Esophagus squamous epithelium (tissue), 4 donors: ENCODE measurements around the gene CCDC146.

Experiments used
- CTCF ChIP-seq, 6 experiments: fragments of 450-650 bp in 4 of 6; fragments of 200-600 bp in 2 of 6; sonication (generic) in 2 of 6; IDR thresholded peaks; one replicate each; pipeline ENCODE4 v1.5.1; 2016 to 2019; ENCODE audit warnings: antibody characterized with exemption in 6 of 6, mild to moderate bottlenecking in 4 of 6, moderate library complexity in 4 of 6
- POLR2A ChIP-seq, 4 donors: fragments of 450-650 bp; IDR thresholded peaks; one replicate each; pipeline ENCODE4 v1.6.1; 2017; ENCODE audit warnings: antibody characterized with exemption in 4 of 4, mild to moderate bottlenecking in 4 of 4, moderate library complexity in 3 of 4

- no peak for TF ChIP-seq POLR2A (IDR thresholded peaks at IDR 0.05)
- no peak for TF ChIP-seq CTCF (IDR thresholded peaks at IDR 0.05)
Measured at GRCh38 chr7:77306231-77307067, 184.0 kb downstream of the CCDC146 start.
